PFSK-1 (cell line): ENCODE measurements around the gene SH3GL1.

Source experiments
- FOXP2 ChIP-seq: optimal IDR thresholded peaks from 2 replicates; pipeline ENCODE3; 2011; ENCODE audit warnings: borderline replicate concordance, control low read depth, inconsistent platforms; ENCODE audit not compliant: insufficient read depth; ENCODE audit errors: extremely low read length, extremely low read depth
- POLR2AphosphoS5 ChIP-seq: IDR thresholded peaks from 2 replicates; pipeline ENCODE4 v1.6.1; 2012; ENCODE audit warnings: low read depth, mild to moderate bottlenecking, control low read depth, low read length, moderate library complexity
- SIN3A ChIP-seq: IDR thresholded peaks from 2 replicates; pipeline ENCODE4 v1.6.1; 2012; ENCODE audit warnings: mild to moderate bottlenecking, low read length, moderate library complexity, borderline replicate concordance; ENCODE audit not compliant: insufficient read depth
- TAF1 ChIP-seq: IDR thresholded peaks from 2 replicates; pipeline ENCODE4 v1.6.1; 2012; ENCODE audit warnings: low read length, control low read depth, borderline replicate concordance; ENCODE audit not compliant: insufficient read depth
- TF ChIP-seq, protein P1 (sequence below), 2 experiments: IDR thresholded peaks; 2 replicates each; pipeline versions ENCODE4 v1.6.1 to v1.8.0; 2011 to 2012; ENCODE audit warnings: low read depth in 2 of 2, low read length in 2 of 2, control low read depth in 1 of 2, inconsistent platforms in 1 of 2, mild to moderate bottlenecking in 1 of 2, moderate library complexity in 1 of 2; ENCODE audit not compliant: insufficient read depth in 1 of 2

The SH3GL1 gene

GRCh38 chr19:4437103-4437502 lies 36.8 kb upstream of the SH3GL1 start:
- TF ChIP-seq FOXP2 (no peak), SIN3A (no peak), TAF1 (no peak), POLR2AphosphoS5 (no peak)
- TF ChIP-seq, protein P1, sequence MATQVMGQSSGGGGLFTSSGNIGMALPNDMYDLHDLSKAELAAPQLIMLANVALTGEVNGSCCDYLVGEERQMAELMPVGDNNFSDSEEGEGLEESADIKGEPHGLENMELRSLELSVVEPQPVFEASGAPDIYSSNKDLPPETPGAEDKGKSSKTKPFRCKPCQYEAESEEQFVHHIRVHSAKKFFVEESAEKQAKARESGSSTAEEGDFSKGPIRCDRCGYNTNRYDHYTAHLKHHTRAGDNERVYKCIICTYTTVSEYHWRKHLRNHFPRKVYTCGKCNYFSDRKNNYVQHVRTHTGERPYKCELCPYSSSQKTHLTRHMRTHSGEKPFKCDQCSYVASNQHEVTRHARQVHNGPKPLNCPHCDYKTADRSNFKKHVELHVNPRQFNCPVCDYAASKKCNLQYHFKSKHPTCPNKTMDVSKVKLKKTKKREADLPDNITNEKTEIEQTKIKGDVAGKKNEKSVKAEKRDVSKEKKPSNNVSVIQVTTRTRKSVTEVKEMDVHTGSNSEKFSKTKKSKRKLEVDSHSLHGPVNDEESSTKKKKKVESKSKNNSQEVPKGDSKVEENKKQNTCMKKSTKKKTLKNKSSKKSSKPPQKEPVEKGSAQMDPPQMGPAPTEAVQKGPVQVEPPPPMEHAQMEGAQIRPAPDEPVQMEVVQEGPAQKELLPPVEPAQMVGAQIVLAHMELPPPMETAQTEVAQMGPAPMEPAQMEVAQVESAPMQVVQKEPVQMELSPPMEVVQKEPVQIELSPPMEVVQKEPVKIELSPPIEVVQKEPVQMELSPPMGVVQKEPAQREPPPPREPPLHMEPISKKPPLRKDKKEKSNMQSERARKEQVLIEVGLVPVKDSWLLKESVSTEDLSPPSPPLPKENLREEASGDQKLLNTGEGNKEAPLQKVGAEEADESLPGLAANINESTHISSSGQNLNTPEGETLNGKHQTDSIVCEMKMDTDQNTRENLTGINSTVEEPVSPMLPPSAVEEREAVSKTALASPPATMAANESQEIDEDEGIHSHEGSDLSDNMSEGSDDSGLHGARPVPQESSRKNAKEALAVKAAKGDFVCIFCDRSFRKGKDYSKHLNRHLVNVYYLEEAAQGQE (IDR thresholded peaks at IDR 0.05; ENCODE audit: insufficient read depth in 1 of 2, low read depth in 2 of 2, low read length in 2 of 2): no peak

DNA sequence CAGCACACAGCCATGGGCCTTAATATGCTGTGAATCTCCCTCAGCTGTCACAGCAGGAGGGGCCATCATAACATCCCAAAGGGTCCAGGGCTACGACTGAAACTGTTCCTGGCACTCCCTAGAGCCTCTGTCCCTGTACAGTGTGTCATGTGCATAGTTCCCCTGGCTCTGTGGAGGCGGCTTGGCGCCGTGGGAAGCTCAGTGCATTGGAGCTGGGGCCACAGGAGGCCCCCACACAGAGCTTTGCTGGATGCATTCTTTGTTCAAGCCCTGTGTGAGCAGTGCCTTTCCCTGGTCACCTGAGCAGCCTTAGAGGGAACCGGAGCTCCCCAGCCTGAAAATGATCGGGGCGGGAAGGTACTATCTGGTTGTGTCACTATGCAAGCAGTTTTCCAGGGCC lies 35.9 kb upstream of the SH3GL1 start:
- TF ChIP-seq POLR2AphosphoS5: no peak
- TF ChIP-seq, protein P1 (IDR thresholded peaks at IDR 0.05; ENCODE audit: insufficient read depth in 1 of 2, low read depth in 2 of 2, low read length in 2 of 2): no peak

DNA sequence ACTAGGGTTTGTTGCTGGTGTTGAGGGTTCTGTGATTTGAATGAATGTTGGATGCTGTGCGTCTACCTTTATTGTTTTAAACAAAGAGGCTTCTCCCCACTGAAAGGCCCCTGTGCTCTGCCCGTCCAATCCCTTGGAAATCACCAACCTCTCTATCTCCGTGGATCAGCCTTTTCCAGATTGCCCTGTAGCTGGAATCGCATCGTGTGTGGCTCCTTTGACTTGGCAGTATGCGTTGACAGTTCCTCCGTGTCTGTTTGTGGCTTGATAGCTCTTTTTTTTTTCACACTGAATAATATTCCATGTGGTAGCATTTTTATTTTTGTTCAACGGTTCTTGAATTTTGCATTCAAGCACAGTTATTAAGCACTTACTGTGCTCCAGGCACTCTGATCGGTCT lies 34.0 kb upstream of the SH3GL1 start:
- TF ChIP-seq TAF1: no peak
- TF ChIP-seq, protein P1 (IDR thresholded peaks at IDR 0.05; ENCODE audit: insufficient read depth in 1 of 2, low read depth in 2 of 2, low read length in 2 of 2): no peak
- TF ChIP-seq POLR2AphosphoS5: no peak
- no peak for TF ChIP-seq SIN3A
- TF ChIP-seq FOXP2: no peak

GRCh38 chr19:4432918-4433506 lies 32.7 kb upstream of the SH3GL1 start:
- TF ChIP-seq SIN3A (no peak), TAF1 (no peak), POLR2AphosphoS5 (no peak)
- TF ChIP-seq, protein P1 (IDR thresholded peaks at IDR 0.05; ENCODE audit: insufficient read depth in 1 of 2, low read depth in 2 of 2, low read length in 2 of 2): no peak

- no peak for TF ChIP-seq SIN3A
- TF ChIP-seq POLR2AphosphoS5: no peak
- TF ChIP-seq FOXP2: no peak
- no peak for TF ChIP-seq TAF1
- TF ChIP-seq, protein P1 (IDR thresholded peaks at IDR 0.05; ENCODE audit: insufficient read depth in 1 of 2, low read depth in 2 of 2, low read length in 2 of 2): no peak
These were observed 31.7 kb upstream of the SH3GL1 start for GRCh38 chr19:4431808-4432674.
